GM18507 (cell line): ENCODE measurements around the gene UCHL3.

Experiments
- DNase-seq: peaks from one replicate; pipeline ENCODE4 v3.0.0; 2011; ENCODE audit warnings: low read depth; ENCODE audit not compliant: insufficient read length; ENCODE audit errors: extremely low spot score
- FAIRE-seq: peaks from 2 replicates; lab custom pipeline; 2011; peaks lifted over from hg19 to GRCh38; lab: Jason Lieb, UNC

Gene UCHL3

GRCh38 chr13:75652726-75653125 lies 103.1 kb downstream of the UCHL3 start:
- FAIRE-seq (no peak), DNase-seq (no peak)
